Smooth muscle cell (in vitro differentiated cells): Measurements from ENCODE around the gene SAE1. TPM values are rescaled to one million over a fixed set of nuclear protein-coding genes. Genes with fewer than 3 reads are reported as not detected.

Experiments
- DNase-seq: peaks from one replicate; lab custom pipeline; 2025; ENCODE audit not compliant: unreplicated experiment; lab: John Stamatoyannopoulos, UW
- H2AFZ ChIP-seq: fragments of 200-600 bp; sonication (generic); 2 replicates; pipeline ENCODE4 v1.6.0; 2016; ENCODE audit warnings: antibody characterized with exemption, low read depth, mild to moderate bottlenecking
- H3F3A ChIP-seq: fragments of 200-600 bp; sonication (generic); 2 replicates; pipeline ENCODE4 v1.6.0; 2017; ENCODE audit warnings: antibody characterized with exemption, low read depth
- H3K27ac ChIP-seq: fragments of 200-600 bp; sonication (generic); 2 replicates; pipeline ENCODE4 v1.5.1; 2016; ENCODE audit warnings: low read depth, mild to moderate bottlenecking
- H3K27me3 ChIP-seq: fragments of 200-600 bp; sonication (generic); 2 replicates; pipeline ENCODE4 v1.6.1; 2016; ENCODE audit warnings: low read depth, mild to moderate bottlenecking
- H3K36me3 ChIP-seq: fragments of 200-600 bp; sonication (generic); 2 replicates; pipeline ENCODE4 v1.5.1; 2016; ENCODE audit warnings: low read depth
- H3K4me1 ChIP-seq: fragments of 200-600 bp; sonication (generic); 2 replicates; pipeline ENCODE4 v1.5.1; 2016; ENCODE audit warnings: low read depth
- H3K4me2 ChIP-seq: fragments of 200-600 bp; sonication (generic); 2 replicates; pipeline ENCODE4 v1.6.0; 2016; ENCODE audit warnings: mild to moderate bottlenecking
- H3K4me3 ChIP-seq: fragments of 200-600 bp; sonication (generic); 2 replicates; pipeline ENCODE4 v1.5.1; 2016; ENCODE audit warnings: mild to moderate bottlenecking
- H3K79me2 ChIP-seq: fragments of 200-600 bp; sonication (generic); 2 replicates; pipeline ENCODE4 v1.6.0; 2016; ENCODE audit warnings: low read depth, mild to moderate bottlenecking
- H3K9ac ChIP-seq: fragments of 200-600 bp; sonication (generic); 2 replicates; pipeline ENCODE4 v1.6.0; 2016; ENCODE audit warnings: low read depth
- H3K9me3 ChIP-seq: fragments of 200-600 bp; sonication (generic); replicated peaks from 2 replicates; pipeline ENCODE4 v1.5.1; 2016; ENCODE audit warnings: low read depth
- H4K20me1 ChIP-seq: fragments of 200-600 bp; sonication (generic); 2 replicates; pipeline ENCODE4 v1.6.0; 2016; ENCODE audit warnings: low read depth
- WGBS: methylation state at CpG from one replicate; pipeline ENCODE4 v1.1.7; 2016; ENCODE audit warnings: low lambda C conversion rate; 5-methylcytosine and 5-hydroxymethylcytosine counted together
- polyA plus RNA-seq: library from polyadenylated mRNA; unstranded; fragments of >200 nt; fragmentation: Nextera tagmentation; extraction: Ambion mirVana; gene quantifications from 2 replicates; pipeline ENCODE4 v1.2.1, GENCODE V29; 2016
- total RNA-seq: library from RNA; depleted of rRNA; stranded (reverse); fragments of >200 nt; gene quantifications from 2 replicates; pipeline ENCODE4 v1.2.3, GENCODE V29; 2014
- TF ChIP-seq, protein P1 (sequence below): fragments of 200-600 bp; sonication (generic); IDR thresholded peaks from 2 replicates; pipeline ENCODE4 v1.5.1; 2017; ENCODE audit warnings: borderline replicate concordance, mild to moderate bottlenecking, antibody characterized with exemption; ENCODE audit not compliant: insufficient read depth, poor library complexity, severe bottlenecking

Gene SAE1
- total and polyA plus RNA-seq, 2 experiments from 2014 or later, result 65.9 to 89.4 TPM

DNA sequence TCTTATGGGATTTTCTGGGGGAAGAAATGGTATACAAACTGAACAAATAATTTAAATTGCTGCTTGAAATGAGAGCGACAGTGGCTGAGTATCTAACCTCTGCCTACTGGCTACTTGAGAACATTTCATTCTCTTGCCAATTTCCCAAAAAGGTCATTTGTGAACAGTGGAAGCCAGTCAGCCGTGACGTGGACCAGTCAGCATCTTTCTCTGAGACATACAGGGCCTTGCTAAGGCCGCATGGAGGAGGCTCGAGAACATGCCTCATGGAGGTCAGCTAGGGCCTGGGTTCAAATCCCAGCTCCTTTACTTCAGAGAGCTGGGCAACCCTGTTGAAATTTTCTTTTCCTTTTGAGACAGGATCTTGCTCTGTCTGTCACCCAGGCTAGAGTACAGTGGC, 37.4 kb upstream of the SAE1 start:
- WGBS, result 92% methylated on average over 5 of the region's 5 CpGs

DNA sequence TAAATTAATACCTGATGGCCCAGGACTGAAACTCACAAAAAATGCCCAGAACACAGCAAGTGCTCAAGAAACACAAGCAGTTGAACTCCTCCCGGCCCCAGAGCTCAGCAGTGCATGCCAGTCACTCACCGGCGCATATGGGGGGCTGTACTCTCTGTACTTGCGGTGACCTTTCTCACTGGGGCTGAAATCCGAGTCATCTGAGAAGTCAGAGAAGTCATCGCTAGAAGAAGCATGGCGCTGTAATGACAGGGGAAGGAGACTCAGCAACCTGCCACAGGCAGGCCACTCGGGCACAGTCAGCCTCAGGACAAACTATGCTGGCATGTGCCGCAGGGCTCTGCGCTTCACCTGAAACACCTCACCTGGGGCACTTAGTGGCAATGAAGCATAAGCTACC, 36.8 kb upstream of the SAE1 start:
- no peak overlapping the region for H3K4me3 ChIP-seq
- no peaks in the 10 kb centered on the region for H3F3A ChIP-seq
- peaks cover 51% of the 10 kb centered on the region for H3K79me2 ChIP-seq
- H4K20me1 ChIP-seq, result peaks cover 56% of the 10 kb centered on the region
- no peaks in the 10 kb centered on the region for H3K4me1 ChIP-seq
- no peak for DNase-seq
- no peaks in the 10 kb centered on the region for H3K9me3 ChIP-seq
- H3K27me3 ChIP-seq, result no peaks in the 10 kb centered on the region
- no peak overlapping the region for H2AFZ ChIP-seq
- H3K36me3 ChIP-seq, result no peaks in the 10 kb centered on the region
- TF ChIP-seq, protein P1, sequence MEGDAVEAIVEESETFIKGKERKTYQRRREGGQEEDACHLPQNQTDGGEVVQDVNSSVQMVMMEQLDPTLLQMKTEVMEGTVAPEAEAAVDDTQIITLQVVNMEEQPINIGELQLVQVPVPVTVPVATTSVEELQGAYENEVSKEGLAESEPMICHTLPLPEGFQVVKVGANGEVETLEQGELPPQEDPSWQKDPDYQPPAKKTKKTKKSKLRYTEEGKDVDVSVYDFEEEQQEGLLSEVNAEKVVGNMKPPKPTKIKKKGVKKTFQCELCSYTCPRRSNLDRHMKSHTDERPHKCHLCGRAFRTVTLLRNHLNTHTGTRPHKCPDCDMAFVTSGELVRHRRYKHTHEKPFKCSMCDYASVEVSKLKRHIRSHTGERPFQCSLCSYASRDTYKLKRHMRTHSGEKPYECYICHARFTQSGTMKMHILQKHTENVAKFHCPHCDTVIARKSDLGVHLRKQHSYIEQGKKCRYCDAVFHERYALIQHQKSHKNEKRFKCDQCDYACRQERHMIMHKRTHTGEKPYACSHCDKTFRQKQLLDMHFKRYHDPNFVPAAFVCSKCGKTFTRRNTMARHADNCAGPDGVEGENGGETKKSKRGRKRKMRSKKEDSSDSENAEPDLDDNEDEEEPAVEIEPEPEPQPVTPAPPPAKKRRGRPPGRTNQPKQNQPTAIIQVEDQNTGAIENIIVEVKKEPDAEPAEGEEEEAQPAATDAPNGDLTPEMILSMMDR, result no peak
- 94% methylated on average over 10 of the region's 10 CpGs for WGBS
- no peak overlapping the region for H3K4me2 ChIP-seq
- H3K9ac ChIP-seq, result no peak overlapping the region
- no peak overlapping the region for H3K27ac ChIP-seq

More for the DNA sequence above, 37.4 kb upstream of the SAE1 start:
- Histone ChIP-seq H3K27me3 (no peaks in the 10 kb centered on the region), H3F3A (no peaks in the 10 kb centered on the region), H3K4me2 (no peak overlapping the region), H3K9ac (no peak overlapping the region), H2AFZ (no peak overlapping the region), H3K9me3 (no peaks in the 10 kb centered on the region), H3K4me3 (no peak overlapping the region), H3K79me2 (peaks cover 45% of the 10 kb centered on the region), H3K36me3 (no peaks in the 10 kb centered on the region), H3K4me1 (no peaks in the 10 kb centered on the region), H3K27ac (no peak overlapping the region), H4K20me1 (peaks cover 53% of the 10 kb centered on the region)
- no peak for DNase-seq
- TF ChIP-seq, protein P1, result no peak

DNA sequence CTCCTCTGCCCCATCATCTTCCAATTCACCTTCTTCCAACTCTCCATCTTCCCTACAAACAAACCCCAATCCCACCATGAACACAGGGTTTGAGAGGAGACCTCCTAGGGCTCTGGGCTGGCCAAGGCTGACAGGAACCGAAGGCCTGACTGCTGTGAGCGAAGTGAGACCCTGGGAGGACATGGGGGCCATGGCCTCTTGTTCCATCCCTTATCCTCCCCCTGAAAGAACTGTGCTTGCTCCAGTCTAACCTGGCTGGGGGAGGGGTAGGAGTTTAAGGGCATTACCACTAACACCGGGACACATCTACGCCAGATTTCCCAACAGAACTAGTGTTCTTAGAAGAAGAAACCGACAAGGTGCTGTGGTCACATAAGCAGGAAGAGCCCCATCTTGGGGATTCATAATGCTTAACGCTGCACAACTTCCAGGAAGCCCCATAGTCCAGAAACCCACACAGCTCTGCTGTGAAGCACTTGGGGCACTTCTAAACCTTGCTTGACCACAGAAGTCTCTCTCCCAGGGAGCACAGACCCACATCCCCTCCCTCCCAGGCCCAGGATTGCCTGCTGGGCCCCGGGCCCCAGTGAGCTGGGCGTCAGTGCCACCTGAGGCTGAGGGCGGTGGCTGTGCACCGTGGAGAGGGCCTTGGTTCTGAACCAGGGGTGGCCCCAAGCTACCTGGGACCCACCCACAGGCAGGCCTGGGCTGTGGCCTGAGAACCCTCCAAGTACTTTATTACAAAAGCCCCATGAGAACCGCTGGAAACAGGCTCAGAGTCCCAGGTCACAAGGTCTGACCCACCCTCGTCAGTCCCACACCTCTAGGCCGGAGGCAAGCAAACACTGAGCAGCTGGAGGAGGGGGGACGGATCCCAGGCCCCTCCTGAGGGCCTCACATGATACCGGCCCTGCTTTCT, 35.8 kb upstream of the SAE1 start:
- no peaks in the 10 kb centered on the region for H3K36me3 ChIP-seq
- H3K4me3 ChIP-seq, result no peak overlapping the region
- H3K9ac ChIP-seq, result no peak overlapping the region
- no peak overlapping the region for H3K4me2 ChIP-seq
- 88% methylated on average over 14 of the region's 15 CpGs for WGBS
- H3K79me2 ChIP-seq, result peaks cover 61% of the 10 kb centered on the region
- H2AFZ ChIP-seq, result no peak overlapping the region
- no peaks in the 10 kb centered on the region for H3K27me3 ChIP-seq
- H3K4me1 ChIP-seq, result peaks cover 7% of the 10 kb centered on the region
- DNase-seq, result no peak
- H3K9me3 ChIP-seq, result no peaks in the 10 kb centered on the region
- peak overlapping the region; percentile 46 for H3K27ac ChIP-seq
- peaks cover 64% of the 10 kb centered on the region for H4K20me1 ChIP-seq
- no peaks in the 10 kb centered on the region for H3F3A ChIP-seq
- TF ChIP-seq, protein P1, result no peak
